Uterus (tissue), 4 donors: ENCODE data around the gene LRP11. TPM values are rescaled to one million over a fixed set of nuclear protein-coding genes. Genes with fewer than 3 reads are reported as not detected.

ENCODE experiments used
- DNase-seq, 2 donors: peaks; one replicate each; pipeline ENCODE4 v3.0.0-alpha.2; 2019 to 2020
- H3K27ac ChIP-seq, 2 donors: fragments of 200-600 bp; sonication (generic); 1 replicate in 1 of 2; 2 replicates in 1 of 2; pipeline ENCODE4 v1.5.1; 2016 to 2018
- H3K27me3 ChIP-seq, 2 donors: fragments of 200-600 bp; sonication (generic); one replicate each; pipeline ENCODE4 v1.5.1; 2018 to 2019; ENCODE audit warnings: control low read depth in 1 of 2
- H3K36me3 ChIP-seq, 2 donors: fragments of 200-600 bp; sonication (generic); one replicate each; pipeline ENCODE4 v1.5.1; 2019; ENCODE audit warnings: control low read depth in 1 of 2
- H3K4me1 ChIP-seq, 2 donors: fragments of 200-600 bp; sonication (generic); one replicate each; pipeline ENCODE4 v1.5.1; 2018 to 2019; ENCODE audit warnings: control low read depth in 1 of 2
- H3K4me3 ChIP-seq, 2 donors: fragments of 200-600 bp; sonication (generic); 1 replicate in 1 of 2; 2 replicates in 1 of 2; pipeline ENCODE4 v1.5.1; 2018 to 2019; ENCODE audit warnings: mild to moderate bottlenecking in 1 of 2
- H3K9me3 ChIP-seq, 2 donors: fragments of 200-600 bp; sonication (generic); one replicate each; pipeline ENCODE4 v1.5.1; 2019; ENCODE audit warnings: control low read depth in 1 of 2
- POLR2A ChIP-seq, 2 donors: fragments of 450-650 bp; IDR thresholded peaks; one replicate each; pipeline ENCODE4 v1.6.1; 2016; ENCODE audit warnings: antibody characterized with exemption in 2 of 2, mild to moderate bottlenecking in 1 of 2, moderate library complexity in 1 of 2
- intact Hi-C: fragments of 100-400 bp; cut with DNase I; formaldehyde crosslinking; loops from one replicate; pipeline ENCODE4 v1.15.1; 2023; ENCODE audit warnings: low total_unique reads
- total RNA-seq, 4 donors: library from RNA; depleted of rRNA in 3 of 4; stranded (reverse); fragments of >200 nt in 3 of 4; gene quantifications; one replicate each; pipeline versions ENCODE4 v1.1.0 to v1.2.4, GENCODE V29; 2014 to 2023
- TF ChIP-seq, protein P1 (sequence below), 4 experiments: fragments of 200-600 bp in 2 of 4; fragments of 450-650 bp in 2 of 4; sonication (generic) in 2 of 4; IDR thresholded peaks; one replicate each; pipeline ENCODE4 v1.5.1; 2016 to 2019; ENCODE audit warnings: antibody characterized with exemption in 4 of 4, mild to moderate bottlenecking in 2 of 4, moderate library complexity in 1 of 4
- donor health status: DM: yes; HTN: yes; CAD: no.

The LRP11 gene
- total RNA-seq, 4 donors from 2014 or later: 22.0 to 61.7 (median 29.8) TPM

DNA sequence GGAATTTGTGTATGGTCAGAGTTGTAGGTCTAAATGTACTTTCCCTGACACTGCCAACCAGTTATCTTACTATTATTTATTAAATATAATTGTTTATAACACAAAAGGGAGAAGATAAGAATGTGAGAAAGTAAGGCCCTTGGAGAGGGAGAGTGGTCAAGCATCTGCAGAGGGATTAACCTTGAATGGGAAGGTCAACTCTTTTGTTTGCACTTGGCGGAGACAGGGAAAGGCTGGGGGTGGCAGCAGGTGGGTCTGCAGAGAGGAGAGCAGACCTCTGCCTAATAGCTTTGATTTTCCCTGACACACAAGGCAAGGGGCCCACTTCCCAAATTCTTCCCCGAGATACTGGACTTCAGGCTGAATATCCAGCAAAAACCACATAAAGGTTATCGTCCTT lies 4.2 kb downstream of the LRP11 start:
- intact Hi-C loops: no loop called here
- TF ChIP-seq POLR2A (IDR thresholded peaks at IDR 0.05): no peak
- TF ChIP-seq, protein P1, sequence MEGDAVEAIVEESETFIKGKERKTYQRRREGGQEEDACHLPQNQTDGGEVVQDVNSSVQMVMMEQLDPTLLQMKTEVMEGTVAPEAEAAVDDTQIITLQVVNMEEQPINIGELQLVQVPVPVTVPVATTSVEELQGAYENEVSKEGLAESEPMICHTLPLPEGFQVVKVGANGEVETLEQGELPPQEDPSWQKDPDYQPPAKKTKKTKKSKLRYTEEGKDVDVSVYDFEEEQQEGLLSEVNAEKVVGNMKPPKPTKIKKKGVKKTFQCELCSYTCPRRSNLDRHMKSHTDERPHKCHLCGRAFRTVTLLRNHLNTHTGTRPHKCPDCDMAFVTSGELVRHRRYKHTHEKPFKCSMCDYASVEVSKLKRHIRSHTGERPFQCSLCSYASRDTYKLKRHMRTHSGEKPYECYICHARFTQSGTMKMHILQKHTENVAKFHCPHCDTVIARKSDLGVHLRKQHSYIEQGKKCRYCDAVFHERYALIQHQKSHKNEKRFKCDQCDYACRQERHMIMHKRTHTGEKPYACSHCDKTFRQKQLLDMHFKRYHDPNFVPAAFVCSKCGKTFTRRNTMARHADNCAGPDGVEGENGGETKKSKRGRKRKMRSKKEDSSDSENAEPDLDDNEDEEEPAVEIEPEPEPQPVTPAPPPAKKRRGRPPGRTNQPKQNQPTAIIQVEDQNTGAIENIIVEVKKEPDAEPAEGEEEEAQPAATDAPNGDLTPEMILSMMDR (IDR thresholded peaks at IDR 0.05): no peak
- Histone ChIP-seq H3K27me3 (no peaks in the 10 kb centered on the region), H3K36me3 (no peaks in the 10 kb centered on the region), H3K4me3 (no peak overlapping the region), H3K4me1 (peaks cover 0 to 3% of the 10 kb centered on the region in 2 donors), H3K9me3 (no peaks in the 10 kb centered on the region), H3K27ac (no peak overlapping the region)
- no peak for DNase-seq

DNA sequence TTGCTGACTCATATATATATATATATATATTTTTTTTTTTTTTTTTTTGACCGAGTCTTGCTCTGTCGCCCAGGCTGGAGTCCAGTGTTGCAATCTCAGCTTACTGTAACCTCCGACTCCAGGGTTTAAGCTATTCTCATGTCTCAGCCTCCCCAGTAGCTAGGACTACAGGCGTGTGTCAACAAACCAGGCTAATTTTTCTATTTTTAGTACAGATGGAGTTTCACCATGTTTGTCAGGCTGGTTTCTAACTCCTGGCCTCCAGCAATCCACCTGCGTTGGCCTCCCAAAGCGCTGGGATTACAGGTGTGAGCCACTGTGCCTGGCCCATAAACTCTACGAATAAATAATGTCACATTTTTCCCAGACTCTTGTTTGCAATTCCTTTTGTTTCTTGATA lies 4.8 kb downstream of the LRP11 start:
- peaks cover 0 to 3% of the 10 kb centered on the region in 2 donors for H3K4me1 ChIP-seq
- no peak for DNase-seq
- no peak overlapping the region for H3K27ac ChIP-seq
- no peaks in the 10 kb centered on the region for H3K27me3 ChIP-seq
- intact Hi-C loops: no loop called here
- H3K4me3 ChIP-seq: no peak overlapping the region
- no peaks in the 10 kb centered on the region for H3K36me3 ChIP-seq
- no peak for TF ChIP-seq POLR2A (IDR thresholded peaks at IDR 0.05)
- TF ChIP-seq, protein P1 (IDR thresholded peaks at IDR 0.05): no peak
- no peaks in the 10 kb centered on the region for H3K9me3 ChIP-seq

DNA sequence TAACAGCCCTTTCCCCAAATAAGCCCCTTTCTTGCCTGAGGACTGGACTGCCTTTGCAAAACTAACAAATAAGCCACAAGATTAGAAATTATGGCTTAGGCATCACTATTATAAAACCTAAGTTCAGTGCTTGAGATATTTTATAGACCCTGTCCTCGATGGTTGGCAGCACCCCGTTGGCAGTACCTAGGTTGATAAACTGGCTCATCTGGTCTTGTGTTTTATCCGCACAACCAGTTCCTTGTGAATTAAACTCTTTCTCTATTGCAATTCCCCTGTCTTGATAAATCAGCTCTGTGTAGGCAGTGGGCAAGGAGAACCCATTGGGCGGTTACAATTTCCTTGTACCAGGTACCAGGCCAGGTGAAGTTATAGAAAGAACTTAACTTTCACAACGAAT lies 6.6 kb downstream of the LRP11 start:
- Histone ChIP-seq H3K27me3 (no peaks in the 10 kb centered on the region), H3K4me1 (peaks cover 0 to 3% of the 10 kb centered on the region in 2 donors), H3K9me3 (no peaks in the 10 kb centered on the region), H3K27ac (no peak overlapping the region), H3K36me3 (no peaks in the 10 kb centered on the region), H3K4me3 (no peak overlapping the region)
- no peak for TF ChIP-seq POLR2A (IDR thresholded peaks at IDR 0.05)
- TF ChIP-seq, protein P1 (IDR thresholded peaks at IDR 0.05): no peak
- intact Hi-C loops: no loop called here
- DNase-seq: no peak

DNA sequence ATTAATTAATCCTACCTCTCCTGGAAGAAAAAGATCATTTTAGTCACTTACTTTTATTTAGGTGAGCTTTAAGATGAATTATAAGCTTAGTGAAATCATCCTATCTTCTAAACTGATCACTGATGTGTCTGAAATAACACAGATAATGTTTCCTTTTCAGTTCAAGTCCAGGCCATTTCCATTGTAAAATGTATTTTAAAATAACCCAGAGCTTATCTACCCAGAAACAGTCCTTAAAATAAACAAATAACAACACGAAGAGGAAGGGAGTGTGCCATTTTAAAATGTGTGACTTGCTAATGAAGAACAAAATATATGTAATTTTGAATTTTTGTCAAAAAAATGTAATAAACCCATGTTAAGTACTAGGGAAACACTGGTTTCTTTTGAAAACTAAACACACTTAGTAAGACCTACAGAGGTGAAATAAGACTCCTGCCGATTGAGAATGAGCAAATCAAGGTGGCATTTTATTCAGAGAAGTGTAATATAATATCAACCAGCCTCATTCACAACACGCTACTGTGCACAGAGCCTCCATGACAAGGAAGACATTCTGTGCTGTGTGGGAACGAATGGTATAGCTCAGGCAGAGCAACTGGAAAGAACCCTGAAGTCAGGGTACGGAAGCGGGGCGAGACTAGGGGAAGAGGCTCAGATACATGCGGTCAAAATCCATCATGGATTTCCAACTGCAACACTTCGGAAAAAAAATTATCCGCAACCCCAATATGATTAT lies 7.7 kb downstream of the LRP11 start:
- intact Hi-C loops: no loop called here
- Histone ChIP-seq H3K27ac (no peak overlapping the region), H3K9me3 (no peaks in the 10 kb centered on the region), H3K4me1 (no peaks in the 10 kb centered on the region), H3K4me3 (no peak overlapping the region), H3K36me3 (no peaks in the 10 kb centered on the region), H3K27me3 (no peaks in the 10 kb centered on the region)
- no peak for TF ChIP-seq POLR2A (IDR thresholded peaks at IDR 0.05)
- TF ChIP-seq, protein P1 (IDR thresholded peaks at IDR 0.05): no peak
- no peak for DNase-seq

DNA sequence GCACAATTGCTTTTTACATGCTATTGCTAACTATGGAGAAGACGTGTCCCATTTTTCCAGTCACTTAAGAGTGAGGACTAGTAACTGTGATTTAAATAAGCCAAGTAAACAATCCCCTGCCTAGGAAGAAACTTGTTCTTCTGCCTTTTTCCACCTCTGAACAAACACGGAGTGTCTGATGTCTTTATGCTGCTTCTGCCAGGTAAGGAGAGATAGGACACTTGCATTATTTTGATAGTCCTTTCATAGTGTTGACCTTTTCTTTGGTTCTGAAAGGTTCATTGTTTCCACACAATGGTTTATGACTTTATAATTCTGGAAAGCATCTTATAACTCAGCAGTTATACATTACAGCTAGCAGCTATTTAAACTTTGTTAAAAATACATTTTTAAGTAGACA lies 8.4 kb downstream of the LRP11 start:
- no peaks in the 10 kb centered on the region for H3K36me3 ChIP-seq
- no peak for DNase-seq
- no peak overlapping the region for H3K27ac ChIP-seq
- H3K27me3 ChIP-seq: no peaks in the 10 kb centered on the region
- TF ChIP-seq, protein P1 (IDR thresholded peaks at IDR 0.05): no peak
- TF ChIP-seq POLR2A (IDR thresholded peaks at IDR 0.05): no peak
- H3K4me1 ChIP-seq: no peaks in the 10 kb centered on the region
- no peak overlapping the region for H3K4me3 ChIP-seq
- intact Hi-C loops: no loop called here
- no peaks in the 10 kb centered on the region for H3K9me3 ChIP-seq
